Keratinocyte (primary cell): ENCODE results near the gene FAM83E. TPM values are rescaled to one million over a fixed set of nuclear protein-coding genes. Genes with fewer than 3 reads are reported as not detected.
"Not testable (repeated sequence)": the region's sequence is repeated elsewhere in the genome, so short reads cannot be mapped to it uniquely, and the experiment has no call there.

Source experiments
- DNase-seq: peaks from one replicate; pipeline ENCODE4 v3.0.0-alpha.2; 2011; ENCODE audit warnings: low read depth, missing footprints, low spot score
- FAIRE-seq: peaks from 2 replicates; lab custom pipeline; 2011; peaks lifted over from hg19 to GRCh38; lab: Jason Lieb, UNC
- H2AFZ ChIP-seq: 2 replicates; pipeline ENCODE4 v1.6.0; 2012; ENCODE audit warnings: low read length, control low read depth, inconsistent platforms; ENCODE audit not compliant: control insufficient read depth
- H3K27ac ChIP-seq: 2 replicates; pipeline ENCODE4 v1.5.1; 2011; ENCODE audit warnings: low read length; ENCODE audit not compliant: control insufficient read depth, insufficient read depth
- H3K27me3 ChIP-seq: 3 replicates; pipeline ENCODE4 v1.6.0; 2011; ENCODE audit warnings: low read length; ENCODE audit not compliant: control insufficient read depth, insufficient read depth; ENCODE audit errors: extremely low read depth
- H3K36me3 ChIP-seq, 2 experiments: 2 replicates in 1 of 2; 3 replicates in 1 of 2; pipeline ENCODE4 v1.5.1; 2011; ENCODE audit warnings: low read length in 2 of 2, mild to moderate bottlenecking in 1 of 2; ENCODE audit not compliant: control insufficient read depth in 2 of 2, insufficient read depth in 2 of 2; ENCODE audit errors: extremely low read depth in 1 of 2
- H3K4me1 ChIP-seq: 3 replicates; pipeline ENCODE4 v1.5.1; 2011; ENCODE audit warnings: low read length; ENCODE audit not compliant: control insufficient read depth, insufficient read depth; ENCODE audit errors: extremely low read depth
- H3K4me2 ChIP-seq: 3 replicates; pipeline ENCODE4 v1.6.0; 2011; ENCODE audit warnings: low read depth, low read length; ENCODE audit not compliant: control insufficient read depth, insufficient read depth; ENCODE audit errors: extremely low read depth
- H3K4me3 ChIP-seq, 3 experiments: fragments of 200-600 bp in 1 of 3; sonication (generic) in 1 of 3; 2 replicates in 2 of 3; 3 replicates in 1 of 3; pipeline ENCODE4 v1.5.1; 2011 to 2016; ENCODE audit warnings: low read length in 3 of 3, mild to moderate bottlenecking in 3 of 3, control low read depth in 2 of 3, inconsistent platforms in 1 of 3, low read depth in 1 of 3, mixed read lengths in 1 of 3, mixed run types in 1 of 3, moderate library complexity in 1 of 3; ENCODE audit not compliant: control insufficient read depth in 2 of 3, insufficient read depth in 2 of 3; ENCODE audit errors: extremely low read depth in 1 of 3
- H3K79me2 ChIP-seq: 2 replicates; pipeline ENCODE4 v1.6.0; 2012; ENCODE audit warnings: low read length; ENCODE audit not compliant: control insufficient read depth, insufficient read depth
- H3K9ac ChIP-seq: 3 replicates; pipeline ENCODE4 v1.6.0; 2011; ENCODE audit warnings: low read length; ENCODE audit not compliant: control insufficient read depth, insufficient read depth; ENCODE audit errors: extremely low read depth
- H3K9me1 ChIP-seq: 3 replicates; pipeline ENCODE4 v1.6.0; 2011; ENCODE audit warnings: low read length; ENCODE audit not compliant: control insufficient read depth, insufficient read depth; ENCODE audit errors: extremely low read depth
- H3K9me3 ChIP-seq: 2 replicates; pipeline ENCODE4 v1.5.1; 2012; ENCODE audit warnings: low read depth, low read length; ENCODE audit not compliant: control insufficient read depth
- H4K20me1 ChIP-seq: 3 replicates; pipeline ENCODE4 v1.6.0; 2011; ENCODE audit warnings: low read length; ENCODE audit not compliant: control insufficient read depth, insufficient read depth; ENCODE audit errors: extremely low read depth
- CTCF ChIP-seq, 3 experiments: IDR thresholded peaks in 1 of 3; conservative IDR thresholded peaks in 1 of 3; optimal IDR thresholded peaks in 1 of 3; 2 replicates in 2 of 3; 3 replicates in 1 of 3; pipeline versions ENCODE3 to v1.5.1; 2011; ENCODE audit warnings: low read length in 3 of 3, mild to moderate bottlenecking in 3 of 3, moderate library complexity in 2 of 3, control low read depth in 1 of 3, inconsistent platforms in 1 of 3; ENCODE audit not compliant: insufficient read depth in 2 of 3; ENCODE audit errors: extremely low read depth in 1 of 3
- EZH2 ChIP-seq: IDR thresholded peaks from one replicate; pipeline ENCODE4 v1.6.1; 2012; ENCODE audit warnings: inconsistent platforms, mild to moderate bottlenecking, low read length, moderate library complexity
- dilution Hi-C: fragments of 300-500 bp; cut with MboI; formaldehyde crosslinking; loops from one replicate; pipeline ENCODE4 v1.7.0; 2020; ENCODE audit warnings: low sequenced_read_pairs; ENCODE audit not compliant: extremely low pct_ligation_motif_present
- polyA plus RNA-seq, 5 experiments: library from polyadenylated mRNA; depleted of rRNA in 3 of 5; stranded (reverse) in 3 of 5; stranded (forward) in 1 of 5; unstranded in 1 of 5; fragments of >200 nt; gene quantifications; 1 replicate in 1 of 5; 2 replicates in 3 of 5; 3 replicates in 1 of 5; pipeline versions ENCODE4 v1.2.1 to v1.2.3, GENCODE V29; 2011 to 2012; ENCODE audit warnings: missing spikeins in 2 of 5, low read depth in 1 of 5, low replicate concordance in 1 of 5

The FAM83E gene
- polyA plus RNA-seq, 1 donor (not counting 4 experiments of a cell fraction or from before 2014, with no cell fraction given): 0.17 TPM

GRCh38 chr19:48578891-48579290 lies 36.0 kb downstream of the FAM83E start:
- Histone ChIP-seq H2AFZ (no peak overlapping the region), H3K79me2 (no peaks in the 10 kb centered on the region), H3K9ac (no peak overlapping the region), H3K9me1 (no peaks in the 10 kb centered on the region), H3K4me1 (peaks cover 5% of the 10 kb centered on the region), H3K27me3 (no peaks in the 10 kb centered on the region), H3K27ac (no peak overlapping the region), H3K4me2 (no peak overlapping the region), H3K9me3 (no peaks in the 10 kb centered on the region), H3K4me3 (no peak overlapping the region), H4K20me1 (no peaks in the 10 kb centered on the region), H3K36me3 (no peaks in the 10 kb centered on the region)
- dilution Hi-C loops: no loop called here
- FAIRE-seq: no peak
- DNase-seq: no peak
- TF ChIP-seq CTCF (optimal IDR thresholded peaks at IDR 0.05 in 1 of 3, IDR thresholded peaks at IDR 0.05 in 1 of 3, conservative IDR thresholded peaks at IDR 0.05 in 1 of 3; ENCODE audit: extremely low read depth in 1 of 3, insufficient read depth in 2 of 3, low read length in 3 of 3) (no peak), EZH2 (no peak)

- H3K9ac ChIP-seq, H2AFZ ChIP-seq, H3K36me3 ChIP-seq, H3K79me2 ChIP-seq, H3K9me3 ChIP-seq, H3K4me2 ChIP-seq, H4K20me1 ChIP-seq, H3K27me3 ChIP-seq, H3K4me1 ChIP-seq, FAIRE-seq, H3K4me3 ChIP-seq, H3K9me1 ChIP-seq, dilution Hi-C loops, H3K27ac ChIP-seq, DNase-seq: not testable (repeated sequence)
Measured at GRCh38 chr19:48577908-48578307, 37.0 kb downstream of the FAM83E start.

- TF ChIP-seq CTCF (optimal IDR thresholded peaks at IDR 0.05 in 1 of 3, IDR thresholded peaks at IDR 0.05 in 1 of 3, conservative IDR thresholded peaks at IDR 0.05 in 1 of 3; ENCODE audit: extremely low read depth in 1 of 3, insufficient read depth in 2 of 3, low read length in 3 of 3) (no peak), EZH2 (no peak)
- Histone ChIP-seq H4K20me1 (no peaks in the 10 kb centered on the region), H3K27ac (no peak overlapping the region), H3K9me1 (no peaks in the 10 kb centered on the region), H3K27me3 (no peaks in the 10 kb centered on the region), H3K4me2 (no peak overlapping the region), H3K9ac (no peak overlapping the region), H2AFZ (no peak overlapping the region), H3K4me3 (no peak overlapping the region), H3K9me3 (no peaks in the 10 kb centered on the region), H3K36me3 (no peaks in the 10 kb centered on the region), H3K4me1 (peaks cover 5% of the 10 kb centered on the region), H3K79me2 (no peaks in the 10 kb centered on the region)
- FAIRE-seq: no peak
- no peak for DNase-seq
- dilution Hi-C loops: no loop called here
Measured at GRCh38 chr19:48575931-48576622, 38.8 kb downstream of the FAM83E start.
